H1 (cell line): ENCODE measurements around the gene UNC119. TPM values are rescaled to one million over a fixed set of nuclear protein-coding genes. Genes with fewer than 3 reads are reported as not detected.

Source experiments
- CTCF ChIA-PET: fragments of 300-600 bp; sonication (Branson Sonifier 250); formaldehyde crosslinking; loops from one replicate; lab custom pipeline; 2021; ENCODE audit not compliant: partially characterized antibody; lab: Charles Lee
- POLR2A ChIA-PET: fragments of 300-600 bp; sonication (Branson Sonifier 250); formaldehyde crosslinking; loops from one replicate; lab custom pipeline; 2021; ENCODE audit warnings: inconsistent platforms; ENCODE audit not compliant: partially characterized antibody; lab: Charles Lee
- DNase-seq, 2 experiments: peaks; one replicate each; pipeline versions ENCODE4 v3.0.0 to v3.0.0-alpha.2; 2010 to 2022; ENCODE audit warnings: low spot score in 2 of 2, low read depth in 1 of 2, mixed read lengths in 1 of 2
- FAIRE-seq: peaks from 2 replicates; lab custom pipeline; 2011; peaks lifted over from hg19 to GRCh38; lab: Jason Lieb, UNC
- H2AFZ ChIP-seq: 2 replicates; pipeline ENCODE4 v1.8.1; 2012; ENCODE audit warnings: low read length, inconsistent platforms
- H2AK5ac ChIP-seq: 2 replicates; pipeline ENCODE4 v1.6.1; 2013; ENCODE audit warnings: low read depth, low read length
- H2BK120ac ChIP-seq: replicated peaks from 2 replicates; pipeline ENCODE3; 2013; ENCODE audit warnings: low read depth, low read length, inconsistent platforms
- H2BK12ac ChIP-seq: 2 replicates; pipeline ENCODE4 v1.6.1; 2013; ENCODE audit warnings: low read depth, low read length
- H2BK15ac ChIP-seq: 2 replicates; pipeline ENCODE4 v1.6.1; 2013; ENCODE audit warnings: low read length
- H2BK20ac ChIP-seq: 2 replicates; pipeline ENCODE4 v1.6.1; 2013; ENCODE audit warnings: low read length
- H2BK5ac ChIP-seq: 2 replicates; pipeline ENCODE4 v1.6.1; 2013; ENCODE audit warnings: low read depth, low read length
- H3K14ac ChIP-seq: 2 replicates; pipeline ENCODE4 v1.6.1; 2013; ENCODE audit warnings: inconsistent platforms; ENCODE audit not compliant: insufficient read length
- H3K18ac ChIP-seq: 2 replicates; pipeline ENCODE4 v1.6.1; 2013; ENCODE audit warnings: low read length; ENCODE audit errors: extremely low read depth
- H3K23ac ChIP-seq: 2 replicates; pipeline ENCODE4 v1.6.1; 2013; ENCODE audit warnings: inconsistent platforms; ENCODE audit not compliant: insufficient read length
- H3K23me2 ChIP-seq: 2 replicates; pipeline ENCODE4 v1.6.1; 2013; ENCODE audit warnings: low read depth, low read length
- H3K27ac ChIP-seq: 2 replicates; pipeline ENCODE4 v1.6.1; 2011; ENCODE audit warnings: low read depth, low read length, inconsistent platforms
- H3K27me3 ChIP-seq, 4 experiments: replicated peaks in 1 of 4; 1 replicate in 1 of 4; 2 replicates in 3 of 4; pipeline versions ENCODE4 v1.6.1 to v1.8.1; 2011 to 2013; ENCODE audit warnings: low read length in 3 of 4, mild to moderate bottlenecking in 3 of 4, inconsistent platforms in 2 of 4, mixed read lengths in 2 of 4, moderate library complexity in 1 of 4; ENCODE audit not compliant: control insufficient read depth in 3 of 4, insufficient read depth in 3 of 4; ENCODE audit errors: extremely low read depth in 1 of 4
- H3K36me3 ChIP-seq, 4 experiments: 2 replicates each; pipeline versions ENCODE4 v1.6.1 to v1.8.1; 2011 to 2013; ENCODE audit warnings: mild to moderate bottlenecking in 4 of 4, low read length in 3 of 4, moderate library complexity in 2 of 4, control low read depth in 1 of 4, inconsistent platforms in 1 of 4; ENCODE audit not compliant: insufficient read depth in 4 of 4, control insufficient read depth in 2 of 4
- H3K4ac ChIP-seq: replicated peaks from 2 replicates; pipeline ENCODE3; 2013; ENCODE audit warnings: low read length, low read depth, mixed read lengths, inconsistent platforms; ENCODE audit not compliant: insufficient read length
- H3K4me1 ChIP-seq, 4 experiments: replicated peaks in 1 of 4; 1 replicate in 1 of 4; 2 replicates in 3 of 4; pipeline versions ENCODE4 v1.6.1 to v1.8.1; 2011 to 2013; ENCODE audit warnings: low read length in 3 of 4, inconsistent platforms in 2 of 4, mixed read lengths in 1 of 4; ENCODE audit not compliant: insufficient read depth in 4 of 4, control insufficient read depth in 3 of 4
- H3K4me2 ChIP-seq, 2 experiments: 2 replicates each; pipeline versions ENCODE4 v1.6.1 to v1.8.1; 2011 to 2013; ENCODE audit warnings: low read depth in 2 of 2, low read length in 2 of 2, control low read depth in 1 of 2, inconsistent platforms in 1 of 2, mild to moderate bottlenecking in 1 of 2; ENCODE audit not compliant: insufficient read depth in 1 of 2
- H3K4me3 ChIP-seq, 4 experiments: fragments of 200-600, 300-600 bp in 1 of 4; sonication (generic), shearing (Covaris generic), sonication (Bioruptor Twin) in 1 of 4; 2 replicates each; pipeline versions ENCODE4 v1.5.1 to v1.8.1; 2011 to 2016; ENCODE audit warnings: low read length in 4 of 4, low read depth in 3 of 4, control low read depth in 2 of 4, inconsistent platforms in 2 of 4, mild to moderate bottlenecking in 2 of 4, mixed read lengths in 1 of 4, moderate library complexity in 1 of 4; ENCODE audit not compliant: insufficient read depth in 2 of 4; ENCODE audit errors: extremely low read depth in 1 of 4
- H3K56ac ChIP-seq: replicated peaks from 2 replicates; pipeline ENCODE3; 2013; ENCODE audit warnings: low read depth, mild to moderate bottlenecking, mixed read lengths, low read length, inconsistent platforms; ENCODE audit not compliant: insufficient read length
- H3K79me1 ChIP-seq: 2 replicates; pipeline ENCODE4 v1.6.1; 2013; ENCODE audit warnings: low read depth, low read length, control low read depth
- H3K79me2 ChIP-seq, 2 experiments: 2 replicates each; pipeline versions ENCODE4 v1.6.1 to v1.8.1; 2012 to 2013; ENCODE audit warnings: low read length in 2 of 2, mild to moderate bottlenecking in 2 of 2, inconsistent platforms in 1 of 2; ENCODE audit not compliant: insufficient read depth in 2 of 2, control insufficient read depth in 1 of 2
- H3K9ac ChIP-seq, 4 experiments: replicated peaks in 1 of 4; 1 replicate in 1 of 4; 2 replicates in 3 of 4; pipeline versions ENCODE4 v1.6.1 to v1.8.1; 2011 to 2013; ENCODE audit warnings: low read depth in 3 of 4, low read length in 3 of 4, control low read depth in 2 of 4, mild to moderate bottlenecking in 2 of 4, moderate library complexity in 2 of 4, inconsistent platforms in 1 of 4; ENCODE audit errors: extremely low read depth in 1 of 4
- H3K9me3 ChIP-seq, 2 experiments: 2 replicates each; pipeline versions ENCODE4 v1.6.1 to v1.8.1; 2012 to 2013; ENCODE audit warnings: mild to moderate bottlenecking in 2 of 2, moderate library complexity in 2 of 2, control low read depth in 1 of 2, inconsistent platforms in 1 of 2, low read depth in 1 of 2, low read length in 1 of 2, mixed read lengths in 1 of 2; ENCODE audit not compliant: insufficient read depth in 2 of 2
- H4K20me1 ChIP-seq, 2 experiments: replicated peaks in 1 of 2; 2 replicates each; pipeline versions ENCODE3 to v1.8.1; 2011 to 2013; ENCODE audit warnings: inconsistent platforms in 2 of 2, low read length in 2 of 2, mild to moderate bottlenecking in 1 of 2; ENCODE audit not compliant: insufficient read depth in 2 of 2, control insufficient read depth in 1 of 2
- H4K5ac ChIP-seq: 2 replicates; pipeline ENCODE4 v1.6.1; 2013; ENCODE audit warnings: low read length, low read depth, mixed read lengths, inconsistent platforms; ENCODE audit not compliant: insufficient read length
- H4K8ac ChIP-seq: 2 replicates; pipeline ENCODE4 v1.8.0; 2013; ENCODE audit warnings: mild to moderate bottlenecking, moderate library complexity, low read length, inconsistent platforms; ENCODE audit not compliant: insufficient read depth; ENCODE audit errors: extremely low read depth
- H4K91ac ChIP-seq: replicated peaks from 2 replicates; pipeline ENCODE3; 2013; ENCODE audit warnings: low read length, mixed read lengths, inconsistent platforms; ENCODE audit not compliant: insufficient read length
- ASH2L ChIP-seq: fragments of 200-600, 300-600 bp; sonication (generic); IDR thresholded peaks from one replicate; pipeline ENCODE4 v1.7.1; 2017; ENCODE audit warnings: low read length
- CREB1 ChIP-seq: IDR thresholded peaks from 2 replicates; pipeline ENCODE4 v1.6.1; 2012; ENCODE audit warnings: inconsistent platforms
- HDAC2 ChIP-seq, 2 experiments: fragments of 300-600 bp in 1 of 2; sonication (generic) in 1 of 2; IDR thresholded peaks; 2 replicates each; pipeline ENCODE4 v1.6.1; 2011 to 2012; ENCODE audit warnings: low read depth in 2 of 2, low read length in 2 of 2, mild to moderate bottlenecking in 2 of 2, moderate library complexity in 2 of 2, borderline replicate concordance in 1 of 2, inconsistent platforms in 1 of 2
- RAD21 ChIP-seq, 2 experiments: IDR thresholded peaks in 1 of 2; conservative IDR thresholded peaks in 1 of 2; 2 replicates each; pipeline ENCODE4 v1.6.1; 2011; ENCODE audit warnings: low read depth in 2 of 2, low read length in 2 of 2, improper control_type of control experiment in 1 of 2, inconsistent platforms in 1 of 2, mild to moderate bottlenecking in 1 of 2, moderate library complexity in 1 of 2
- RBBP5 ChIP-seq: IDR thresholded peaks from 2 replicates; pipeline ENCODE4 v1.7.1; 2012; ENCODE audit warnings: low read depth, mild to moderate bottlenecking, inconsistent platforms, low read length, moderate library complexity, borderline replicate concordance
- RXRA ChIP-seq: IDR thresholded peaks from 2 replicates; pipeline ENCODE4 v1.6.1; 2011; ENCODE audit warnings: low read depth, mild to moderate bottlenecking, low read length, moderate library complexity; ENCODE audit not compliant: insufficient read depth
- SP1 ChIP-seq: IDR thresholded peaks from 2 replicates; pipeline ENCODE4 v1.6.1; 2011; ENCODE audit warnings: low read depth, low read length
- WGBS, 2 experiments: shearing (Covaris generic) in 1 of 2; methylation state at CpG; one replicate each; pipeline versions ENCODE4 v1.1.6 to v1.1.7; 2013 to 2015; ENCODE audit warnings: low lambda C conversion rate in 2 of 2, mixed read lengths in 2 of 2, inconsistent platforms in 1 of 2, low coverage in 1 of 2, missing lambda C conversion rate in 1 of 2; ENCODE audit not compliant: insufficient replicate concordance in 2 of 2, insufficient coverage in 1 of 2, insufficient read length in 1 of 2; ENCODE audit errors: extremely low coverage in 1 of 2, missing lambda C conversion rate in 1 of 2; 5-methylcytosine and 5-hydroxymethylcytosine counted together
- polyA plus RNA-seq, 7 experiments: library from polyadenylated mRNA; depleted of rRNA in 3 of 7; stranded (reverse) in 5 of 7; unstranded in 2 of 7; fragments of >200 nt in 5 of 7; fragments of 200-250 nt in 2 of 7; gene quantifications; 1 replicate in 5 of 7; 2 replicates in 1 of 7; 4 replicates in 1 of 7; pipeline versions ENCODE4 v1.2.1 to v1.2.3, GENCODE V29; 2011 to 2013; ENCODE audit warnings: missing spikeins in 2 of 7, mixed read lengths in 2 of 7
- total RNA-seq: library from RNA; stranded (reverse); fragmentation: NEBNext Ultra II Directional; extraction: Animal tissue kit (Norgen Biotek cat#: 25700); gene quantifications from 2 replicates; pipeline ENCODE4 v1.2.1, GENCODE V29; 2021
- TF ChIP-seq, protein P1 (sequence below): IDR thresholded peaks from 2 replicates; pipeline ENCODE4 v1.6.1; 2012; ENCODE audit warnings: low read length, inconsistent platforms

UNC119 gene
- total and polyA plus RNA-seq, 2 of the 8 experiments (the other 6 are each of a cell fraction or from before 2014, with no cell fraction given): 43.5 to 94.4 TPM

DNA sequence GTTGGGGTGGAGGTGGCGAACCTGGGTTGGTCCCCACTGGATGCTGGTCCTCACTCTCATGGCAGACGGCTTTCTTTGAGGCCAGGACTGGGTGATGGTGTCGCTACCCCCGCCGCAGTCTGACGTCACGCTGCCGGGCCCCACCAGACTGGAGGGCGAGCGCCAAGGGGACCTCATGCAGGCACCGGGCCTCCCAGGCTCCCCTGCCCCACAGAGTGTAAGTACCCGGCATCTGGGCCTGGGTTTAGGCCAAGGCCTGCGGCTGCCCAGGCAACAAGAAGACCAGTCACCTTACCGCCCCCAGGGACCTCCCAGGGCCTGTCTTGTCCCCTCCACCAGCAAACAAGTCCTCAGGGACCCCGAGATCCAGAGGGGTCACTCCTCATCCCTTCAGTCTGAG lies 28.5 kb downstream of the UNC119 start:
- Histone ChIP-seq H3K56ac (no peak overlapping the region), H3K4ac (no peak overlapping the region), H3K23me2 (no peaks in the 10 kb centered on the region), H2BK12ac (no peak overlapping the region), H3K9me3 (no peaks in the 10 kb centered on the region), H2AK5ac (no peak overlapping the region), H4K8ac (no peak overlapping the region), H3K23ac (no peak overlapping the region), H3K4me1 (peaks cover 0 to 15% (median 4%) of the 10 kb centered on the region in 4 experiments; a peak in 3 of 7 replicates), H3K36me3 (no peaks in the 10 kb centered on the region), H3K14ac (no peak overlapping the region), H3K4me2 (no peak overlapping the region), H2BK15ac (no peak overlapping the region), H3K79me2 (no peaks in the 10 kb centered on the region), H3K79me1 (no peaks in the 10 kb centered on the region), H2BK20ac (no peak overlapping the region), H4K5ac (no peak overlapping the region), H3K4me3 (no peak overlapping the region), H4K91ac (no peak overlapping the region), H3K27me3 (no peaks in the 10 kb centered on the region), H3K9ac (no peak overlapping the region), H3K27ac (no peak overlapping the region), H3K18ac (no peak overlapping the region), H2BK120ac (no peak overlapping the region), H2BK5ac (no peak overlapping the region), H4K20me1 (no peaks in the 10 kb centered on the region), H2AFZ (no peak overlapping the region)
- ChIA-PET POLR2A (no interaction called here), CTCF (interaction anchor here (5.0 kb wide), 1 partner anchor 16 kb away, joined by 27 read pairs; no protein-coding TSS in a partner anchor)
- WGBS, 2 experiments: 84% methylated on average over 15 of the region's 15 CpGs; no CpG with 5 or more reads in 1 of the 2 experiments
- FAIRE-seq (no peak), DNase-seq (no peak)
- TF ChIP-seq RBBP5: no peak
- TF ChIP-seq ASH2L: no peak
- TF ChIP-seq RXRA: no peak
- no peak for TF ChIP-seq RAD21 (IDR thresholded peaks at IDR 0.05 in 1 of 2, conservative IDR thresholded peaks at IDR 0.05 in 1 of 2; ENCODE audit: low read depth in 2 of 2, low read length in 2 of 2)
- no peak for TF ChIP-seq CREB1
- TF ChIP-seq SP1: no peak
- TF ChIP-seq, protein P1, sequence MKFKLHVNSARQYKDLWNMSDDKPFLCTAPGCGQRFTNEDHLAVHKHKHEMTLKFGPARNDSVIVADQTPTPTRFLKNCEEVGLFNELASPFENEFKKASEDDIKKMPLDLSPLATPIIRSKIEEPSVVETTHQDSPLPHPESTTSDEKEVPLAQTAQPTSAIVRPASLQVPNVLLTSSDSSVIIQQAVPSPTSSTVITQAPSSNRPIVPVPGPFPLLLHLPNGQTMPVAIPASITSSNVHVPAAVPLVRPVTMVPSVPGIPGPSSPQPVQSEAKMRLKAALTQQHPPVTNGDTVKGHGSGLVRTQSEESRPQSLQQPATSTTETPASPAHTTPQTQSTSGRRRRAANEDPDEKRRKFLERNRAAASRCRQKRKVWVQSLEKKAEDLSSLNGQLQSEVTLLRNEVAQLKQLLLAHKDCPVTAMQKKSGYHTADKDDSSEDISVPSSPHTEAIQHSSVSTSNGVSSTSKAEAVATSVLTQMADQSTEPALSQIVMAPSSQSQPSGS: no peak
- no peak for TF ChIP-seq HDAC2 (IDR thresholded peaks at IDR 0.05; ENCODE audit: borderline replicate concordance in 1 of 2, low read depth in 2 of 2, low read length in 2 of 2)
